ENCODE results near the gene HDAC4.

Gene HDAC4

DNA sequence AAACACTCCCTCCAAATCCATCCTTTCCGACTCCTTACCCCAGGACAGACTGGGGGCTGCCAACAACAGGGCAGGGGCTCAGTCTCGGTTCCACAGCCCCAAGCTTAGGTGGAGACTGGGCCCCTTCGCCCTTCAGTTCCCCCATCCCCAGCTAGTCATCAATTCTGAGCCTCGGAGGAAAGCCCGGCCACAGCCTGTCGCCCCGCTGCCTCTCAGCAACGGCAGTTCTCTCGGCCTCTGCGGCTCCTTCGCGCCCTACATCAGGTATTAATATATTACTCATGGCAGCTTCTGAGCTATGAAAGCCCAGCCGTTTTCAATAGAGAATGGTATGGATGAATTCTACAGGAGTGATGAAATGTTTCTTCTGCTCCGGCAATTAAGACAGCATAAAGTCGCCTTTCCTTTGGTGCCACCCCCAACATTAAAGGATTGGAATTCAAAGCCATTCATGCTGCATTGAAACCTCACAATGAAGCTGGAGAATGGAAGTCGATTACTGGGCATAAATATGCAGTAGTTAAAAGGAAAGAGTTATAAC is 2.8 kb downstream of the HDAC4 start:
- DNase-seq (ENCODE audit: low read depth in 2 of 2): no peak

DNA sequence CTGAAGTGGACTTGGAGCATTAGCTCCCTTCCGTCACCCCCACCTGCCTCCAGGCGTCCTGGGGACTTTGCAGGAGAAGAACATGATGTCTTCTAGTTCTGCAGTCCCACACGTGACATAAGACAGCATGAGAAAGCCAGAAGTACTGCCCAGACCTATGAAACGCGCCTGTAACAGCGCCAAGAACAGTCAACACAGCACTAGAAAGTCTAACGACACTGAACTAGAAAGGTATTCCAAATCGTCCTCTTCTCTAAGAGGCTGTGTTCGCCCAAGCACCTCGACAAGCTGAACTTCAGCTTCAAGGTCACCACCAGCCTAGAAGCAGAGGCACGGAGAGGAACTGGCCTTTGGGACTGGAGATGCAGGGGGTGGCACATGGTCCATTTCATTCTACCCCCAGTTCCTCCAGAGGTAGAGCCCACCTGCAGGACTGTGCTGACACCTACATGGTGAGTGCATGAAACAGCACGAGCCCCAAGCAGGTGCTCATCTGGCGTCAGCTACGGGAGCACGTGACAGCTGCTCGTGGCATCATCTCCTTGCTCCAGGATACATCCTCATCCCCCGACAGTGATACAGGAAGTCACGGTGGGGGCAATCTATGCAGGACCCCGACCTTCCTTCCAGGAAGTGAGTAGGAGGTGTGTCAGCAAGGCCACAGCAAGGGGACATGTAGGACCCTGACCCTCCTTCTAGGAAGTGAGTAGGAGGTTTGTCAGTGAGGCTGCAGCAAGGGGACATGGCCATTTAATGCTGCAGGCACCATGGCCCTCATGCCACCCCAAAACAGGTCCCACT is 3.7 kb downstream of the HDAC4 start:
- no peak for DNase-seq (ENCODE audit: low read depth in 2 of 2)

DNA sequence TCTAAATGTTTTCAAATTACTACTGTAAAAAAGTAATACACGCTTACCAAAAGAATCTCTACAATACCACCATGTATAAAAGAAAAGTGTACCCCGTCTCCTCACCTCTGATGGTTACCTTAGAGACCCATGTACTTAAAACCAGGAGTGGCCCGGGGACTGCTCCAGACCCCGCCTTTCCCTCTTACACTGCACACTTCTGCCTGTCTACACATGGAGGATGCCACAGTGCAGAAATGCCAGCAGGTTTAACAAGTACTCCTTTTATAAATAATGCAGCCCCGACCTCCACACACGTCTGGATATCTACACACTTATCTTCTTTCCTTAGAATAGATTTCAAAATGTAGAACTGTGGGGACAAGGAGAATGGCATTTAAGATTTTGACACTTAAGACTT is 5.3 kb downstream of the HDAC4 start:
- no peak for DNase-seq (ENCODE audit: low read depth in 2 of 2)

- DNase-seq (ENCODE audit: low read depth in 2 of 2): no peak
Observed at GRCh38 chr2:239394978-239395377, 5.8 kb downstream of the HDAC4 start.

DNA sequence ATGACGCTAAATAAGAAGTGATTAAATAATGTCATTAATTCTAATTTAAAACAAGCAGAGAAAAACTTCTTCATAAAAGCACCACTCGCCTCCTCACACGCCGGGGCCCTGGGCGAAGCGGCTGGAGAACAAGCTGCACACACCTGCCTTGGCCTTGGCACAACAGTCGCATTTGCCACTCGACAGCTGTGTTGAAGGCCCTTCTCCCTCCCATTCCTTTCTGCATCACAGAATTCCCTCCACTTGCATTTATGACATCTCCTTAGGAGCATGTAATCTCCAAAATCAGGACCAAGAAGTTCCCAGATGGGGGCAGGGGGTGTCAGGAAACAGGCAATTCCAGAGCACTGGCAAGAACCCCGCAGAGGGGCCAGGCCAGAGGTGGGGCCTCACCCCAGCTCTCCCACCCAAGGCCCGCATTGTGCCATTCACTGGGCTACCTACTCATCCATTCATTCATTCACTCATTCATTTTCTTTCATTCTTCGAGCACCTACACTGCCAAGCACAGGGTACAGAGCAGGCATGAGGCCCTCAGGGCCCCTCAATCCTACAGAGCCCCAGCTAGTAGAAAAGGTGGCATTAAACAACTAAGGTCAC is 6.4 kb downstream of the HDAC4 start:
- DNase-seq (ENCODE audit: low read depth in 2 of 2): no peak

DNA sequence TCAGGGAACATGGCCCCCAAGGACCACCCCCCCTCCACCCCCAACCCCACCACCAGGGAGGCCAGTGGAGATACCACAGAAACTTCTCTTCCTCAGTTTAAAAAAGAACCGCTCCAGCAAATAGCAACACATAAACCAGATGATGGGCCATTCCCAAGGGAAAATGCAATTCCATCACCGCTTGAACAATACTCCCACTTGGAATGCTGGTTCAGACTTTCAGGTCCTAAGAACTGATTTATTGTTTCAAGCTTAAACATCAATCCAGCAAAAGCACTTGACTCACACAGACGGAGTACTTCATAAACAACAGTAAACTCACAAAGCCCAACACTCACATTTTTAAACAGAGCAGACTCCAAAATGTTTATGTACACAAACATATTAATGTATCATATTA is 6.9 kb downstream of the HDAC4 start:
- no peak for DNase-seq (ENCODE audit: low read depth in 2 of 2)

- no peak for DNase-seq (ENCODE audit: low read depth in 2 of 2)
Observed at GRCh38 chr2:239393388-239393940, 7.4 kb downstream of the HDAC4 start.

DNA sequence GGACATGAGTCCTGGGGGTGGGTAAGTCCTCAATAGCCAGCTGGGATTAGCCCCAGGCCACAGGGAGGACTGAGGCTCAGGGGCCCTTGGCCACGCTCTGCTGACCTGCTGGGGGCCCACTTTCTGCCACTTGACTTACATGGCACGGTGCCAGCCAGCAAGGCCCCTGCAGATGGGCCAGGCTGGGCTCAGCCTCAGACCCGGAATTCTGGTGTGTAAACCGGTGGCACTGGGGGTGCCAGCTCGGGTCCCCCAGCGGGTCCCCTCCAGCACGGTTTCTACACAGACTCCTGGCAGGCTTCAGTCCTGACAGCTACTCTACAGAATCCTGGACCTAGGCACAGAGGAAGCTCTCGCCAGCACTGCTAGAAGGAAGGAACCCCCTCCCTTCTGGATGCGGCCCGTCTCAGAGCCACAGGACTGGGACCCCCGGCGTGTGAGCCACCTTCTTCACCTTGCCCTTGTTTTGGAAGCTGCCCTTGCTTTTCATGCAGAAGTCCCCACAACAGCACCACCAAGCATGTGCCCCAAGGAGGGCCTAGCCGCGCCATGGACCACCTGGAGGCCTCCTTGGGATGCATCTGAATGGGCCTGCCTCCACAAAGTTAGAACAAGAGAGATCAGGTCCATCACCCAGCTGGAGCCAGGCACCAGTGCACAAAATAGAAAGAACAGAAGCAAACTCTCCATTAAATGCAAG is 8.0 kb downstream of the HDAC4 start:
- DNase-seq (ENCODE audit: low read depth in 2 of 2): no peak

DNA sequence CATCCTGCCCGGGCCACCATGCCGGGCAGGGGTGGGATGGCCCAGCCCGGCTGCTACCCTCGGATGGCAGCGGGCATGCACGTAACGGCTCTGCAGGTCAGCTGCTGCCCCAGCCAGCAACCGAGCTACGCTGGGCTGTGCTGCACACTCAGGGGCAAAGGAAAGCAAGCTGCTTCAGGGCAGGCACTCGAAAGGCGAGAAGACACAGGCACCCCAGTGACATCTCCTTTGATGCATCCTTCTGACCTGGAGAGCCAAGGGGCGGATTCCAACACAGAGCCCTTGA is 8.8 kb downstream of the HDAC4 start:
- DNase-seq (ENCODE audit: low read depth in 2 of 2): no peak

- DNase-seq (ENCODE audit: low read depth in 2 of 2): no peak
Observed at GRCh38 chr2:239391286-239392071, 9.3 kb downstream of the HDAC4 start.

GRCh38 chr2:239390546-239391285 is 10.1 kb downstream of the HDAC4 start:
- no peak for DNase-seq (ENCODE audit: low read depth in 2 of 2)

- no peak for DNase-seq (ENCODE audit: low read depth in 2 of 2)
Observed at GRCh38 chr2:239389414-239390329, 11.1 kb downstream of the HDAC4 start.

- no peak for DNase-seq (ENCODE audit: low read depth in 2 of 2)
Observed at GRCh38 chr2:239388236-239389151, 12.3 kb downstream of the HDAC4 start.

GRCh38 chr2:239387811-239388210 is 13.0 kb downstream of the HDAC4 start:
- no peak for DNase-seq (ENCODE audit: low read depth in 2 of 2)

DNA sequence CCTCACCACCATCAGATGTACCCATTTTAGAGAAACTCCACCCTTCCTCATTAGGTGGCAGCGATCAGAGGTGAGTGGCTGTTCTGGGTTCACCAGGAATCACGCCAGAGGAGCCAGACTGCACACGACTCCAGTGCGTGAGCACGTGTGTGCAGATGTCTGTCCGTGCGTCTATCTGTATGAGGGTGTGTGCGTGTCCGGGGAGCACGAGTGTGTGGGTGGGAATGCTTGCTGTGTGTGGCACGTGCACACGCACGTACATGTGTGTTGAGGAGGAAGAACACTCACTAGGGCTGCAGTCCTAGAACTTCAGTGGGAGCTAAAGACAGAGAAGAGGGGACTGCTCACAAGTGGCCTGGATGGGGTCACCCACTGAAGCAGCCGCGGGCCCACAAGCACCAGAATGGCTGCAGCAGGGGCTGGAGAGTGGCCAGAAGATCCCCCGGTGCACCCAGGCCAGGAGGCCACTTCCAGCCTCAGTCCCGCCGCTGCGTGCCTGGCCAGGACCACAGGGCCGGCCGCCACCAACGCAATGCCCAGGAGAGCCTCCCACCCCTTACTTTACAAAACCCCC is 13.9 kb downstream of the HDAC4 start:
- no peak for DNase-seq (ENCODE audit: low read depth in 2 of 2)

- no peak for DNase-seq (ENCODE audit: low read depth in 2 of 2)
Observed at GRCh38 chr2:239386001-239386670, 14.7 kb downstream of the HDAC4 start.

GRCh38 chr2:239385096-239386000 is 15.5 kb downstream of the HDAC4 start:
- DNase-seq (ENCODE audit: low read depth in 2 of 2): no peak

All from activated CD4-positive, alpha-beta T cell treated with anti-CD3 and anti-CD28 coated beads for 24 hours (primary cell).